ENCODE results near the gene EMILIN1. TPM values are rescaled to one million over a fixed set of nuclear protein-coding genes. Genes with fewer than 3 reads are reported as not detected.

Gene EMILIN1
- total RNA-seq, 6 experiments from 2014 or later, result 7.2 to 26.1 (median 21.0) TPM

DNA sequence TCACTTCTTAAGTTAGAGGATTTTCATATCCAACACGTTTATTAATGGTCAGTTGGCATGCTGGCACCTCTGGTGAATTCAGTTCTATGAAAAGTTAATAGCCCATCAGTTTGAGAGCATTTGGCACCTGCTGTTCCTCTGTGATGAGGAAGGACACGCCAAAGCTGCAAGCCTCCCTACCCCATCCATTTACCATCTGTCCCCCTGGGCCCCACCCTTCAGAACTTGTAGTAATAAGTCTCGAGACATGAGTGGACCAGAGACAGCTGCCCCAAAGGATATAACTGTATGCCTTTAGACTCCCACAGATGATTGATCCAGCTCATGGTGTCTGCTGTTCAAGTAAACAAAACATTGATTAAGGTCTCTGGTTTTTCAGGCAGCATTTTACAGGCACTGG is 13.3 kb upstream of the EMILIN1 start:
- Histone ChIP-seq H3K27ac (no peak overlapping the region), H3K4me3 (no peak overlapping the region), H3K9me3 (no peaks in the 10 kb centered on the region), H3K36me3 (peaks cover 0 to 16% (median 0%) of the 10 kb centered on the region in 4 donors), H3K27me3 (no peaks in the 10 kb centered on the region), H3K4me1 (peaks cover 0 to 8% (median 3%) of the 10 kb centered on the region in 4 donors)
- intact Hi-C loops (cut with DNase I), result no loop called here
- WGBS (ENCODE audit: insufficient coverage, low coverage, low lambda C conversion rate, missing lambda C conversion rate), result no CpG with 5 or more reads among the region's 3 CpGs
- TF ChIP-seq, protein P1, sequence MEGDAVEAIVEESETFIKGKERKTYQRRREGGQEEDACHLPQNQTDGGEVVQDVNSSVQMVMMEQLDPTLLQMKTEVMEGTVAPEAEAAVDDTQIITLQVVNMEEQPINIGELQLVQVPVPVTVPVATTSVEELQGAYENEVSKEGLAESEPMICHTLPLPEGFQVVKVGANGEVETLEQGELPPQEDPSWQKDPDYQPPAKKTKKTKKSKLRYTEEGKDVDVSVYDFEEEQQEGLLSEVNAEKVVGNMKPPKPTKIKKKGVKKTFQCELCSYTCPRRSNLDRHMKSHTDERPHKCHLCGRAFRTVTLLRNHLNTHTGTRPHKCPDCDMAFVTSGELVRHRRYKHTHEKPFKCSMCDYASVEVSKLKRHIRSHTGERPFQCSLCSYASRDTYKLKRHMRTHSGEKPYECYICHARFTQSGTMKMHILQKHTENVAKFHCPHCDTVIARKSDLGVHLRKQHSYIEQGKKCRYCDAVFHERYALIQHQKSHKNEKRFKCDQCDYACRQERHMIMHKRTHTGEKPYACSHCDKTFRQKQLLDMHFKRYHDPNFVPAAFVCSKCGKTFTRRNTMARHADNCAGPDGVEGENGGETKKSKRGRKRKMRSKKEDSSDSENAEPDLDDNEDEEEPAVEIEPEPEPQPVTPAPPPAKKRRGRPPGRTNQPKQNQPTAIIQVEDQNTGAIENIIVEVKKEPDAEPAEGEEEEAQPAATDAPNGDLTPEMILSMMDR (IDR thresholded peaks at IDR 0.05), result no peak
- TF ChIP-seq POLR2A (IDR thresholded peaks at IDR 0.05), result no peak
- DNase-seq (no peak), ATAC-seq (no peak)

DNA sequence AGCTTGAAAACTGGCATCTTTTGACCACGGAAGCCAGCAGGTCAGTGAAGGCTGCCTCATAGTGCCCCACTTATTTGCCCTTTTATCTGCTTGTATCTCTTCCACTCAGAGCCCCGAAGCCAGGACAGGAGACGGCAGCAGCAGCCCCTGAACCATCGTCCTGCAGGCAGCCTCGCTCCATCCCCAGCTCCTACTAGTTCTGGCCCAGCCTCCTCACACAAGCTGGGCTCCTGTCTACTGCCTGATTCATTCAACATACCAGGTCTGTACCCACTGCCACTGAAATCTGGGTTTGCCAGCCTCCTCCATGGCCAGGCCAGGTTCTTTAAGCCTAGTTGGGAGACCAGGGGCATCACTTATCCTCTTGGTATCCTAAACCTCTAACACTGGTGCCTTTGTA is 11.0 kb upstream of the EMILIN1 start:
- 97% methylated on average over 5 of the region's 5 CpGs for WGBS (ENCODE audit: insufficient coverage, low coverage, low lambda C conversion rate, missing lambda C conversion rate)
- no peak for DNase-seq
- Histone ChIP-seq H3K9me3 (no peaks in the 10 kb centered on the region), H3K36me3 (peaks cover 0 to 16% (median 0%) of the 10 kb centered on the region in 4 donors), H3K27ac (no peak overlapping the region), H3K27me3 (no peaks in the 10 kb centered on the region), H3K4me1 (peaks cover 0 to 10% (median 4%) of the 10 kb centered on the region in 4 donors), H3K4me3 (no peak overlapping the region)
- ATAC-seq, result no peak
- intact Hi-C loops (cut with DNase I), result no loop called here
- TF ChIP-seq, protein P1 (IDR thresholded peaks at IDR 0.05), result no peak
- TF ChIP-seq POLR2A (IDR thresholded peaks at IDR 0.05), result no peak

DNA sequence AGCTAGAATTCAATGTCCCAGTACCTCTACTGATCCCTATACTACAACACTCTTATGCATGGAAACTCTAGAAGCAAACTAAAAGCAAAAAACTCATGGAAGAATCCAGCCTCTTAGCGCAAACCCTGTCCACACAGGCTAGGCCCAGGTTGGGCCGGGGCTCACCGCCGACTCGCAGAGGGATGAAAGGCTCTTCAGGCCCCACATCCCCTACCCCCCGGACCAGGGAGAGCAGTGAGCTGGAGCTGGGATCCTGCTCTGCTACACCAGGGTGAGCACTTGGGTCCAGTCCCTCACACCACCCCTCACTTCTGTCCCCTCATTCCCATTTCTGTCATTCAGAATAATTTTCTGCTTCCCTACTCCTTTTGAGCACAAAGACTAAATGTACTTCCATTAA is 9.0 kb upstream of the EMILIN1 start:
- Histone ChIP-seq H3K4me1 (peaks cover 0 to 10% (median 4%) of the 10 kb centered on the region in 4 donors), H3K27ac (no peak overlapping the region), H3K9me3 (no peaks in the 10 kb centered on the region), H3K4me3 (no peak overlapping the region), H3K27me3 (no peaks in the 10 kb centered on the region), H3K36me3 (peaks cover 0 to 16% (median 0%) of the 10 kb centered on the region in 4 donors)
- no peak for TF ChIP-seq POLR2A (IDR thresholded peaks at IDR 0.05)
- TF ChIP-seq, protein P1 (IDR thresholded peaks at IDR 0.05), result no peak
- intact Hi-C loops (cut with DNase I), result no loop called here
- WGBS (ENCODE audit: insufficient coverage, low coverage, low lambda C conversion rate, missing lambda C conversion rate), result 90% methylated on average over 4 of the region's 6 CpGs
- no peak for DNase-seq
- ATAC-seq, result no peak

DNA sequence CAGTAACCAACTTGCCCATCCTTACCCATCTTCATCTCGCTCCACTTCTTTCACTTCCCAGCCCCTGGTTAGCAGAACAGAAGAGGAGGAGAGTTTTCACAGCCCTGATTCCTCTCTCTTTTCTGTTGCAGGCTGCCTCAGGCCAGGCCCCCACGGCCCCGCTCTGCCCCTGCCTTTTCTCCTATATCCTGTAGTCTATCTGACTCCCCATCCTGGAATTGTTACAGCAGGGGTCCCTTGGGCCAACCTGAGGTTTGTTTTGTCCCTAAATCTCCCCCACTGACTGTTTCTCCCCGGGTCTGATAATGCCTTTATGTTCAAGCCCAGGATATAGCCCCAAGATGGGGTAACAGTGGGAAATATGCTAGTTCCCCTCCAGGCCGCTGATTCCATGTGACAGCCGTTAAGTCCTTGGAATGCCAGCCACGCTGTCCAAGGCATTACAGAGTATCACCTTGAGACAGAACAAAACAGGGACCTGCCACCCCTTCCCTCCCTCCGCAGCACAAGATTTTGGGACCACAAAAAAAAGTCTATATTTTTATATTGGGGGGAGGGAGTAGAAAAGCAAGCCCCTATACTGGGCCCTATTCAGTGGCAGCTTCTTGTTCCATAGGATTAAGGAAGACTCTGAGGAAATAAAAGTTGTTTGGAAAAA is 8.3 kb upstream of the EMILIN1 start:
- TF ChIP-seq, protein P1 (IDR thresholded peaks at IDR 0.05), result no peak
- no peak for TF ChIP-seq POLR2A (IDR thresholded peaks at IDR 0.05)
- Histone ChIP-seq H3K36me3 (peaks cover 0 to 16% (median 0%) of the 10 kb centered on the region in 4 donors), H3K4me1 (peaks cover 0 to 10% (median 4%) of the 10 kb centered on the region in 4 donors), H3K27me3 (no peaks in the 10 kb centered on the region), H3K9me3 (no peaks in the 10 kb centered on the region), H3K4me3 (peak overlapping the region in 2 of 3 donors; percentile 85 to 91), H3K27ac (no peak overlapping the region)
- intact Hi-C loops (cut with DNase I), result loop anchor here in 1 of 2 donors (10.0 kb wide), 1 partner anchor 105 kb away; no protein-coding TSS in a partner anchor
- DNase-seq, result no peak
- ATAC-seq, result no peak
- 81% methylated on average over 7 of the region's 8 CpGs for WGBS (ENCODE audit: insufficient coverage, low coverage, low lambda C conversion rate, missing lambda C conversion rate)

All from right lobe of liver (tissue), 6 donors.